Left colon (tissue), 2 donors: ENCODE data around the gene KAT5. TPM values are rescaled to one million over a fixed set of nuclear protein-coding genes. Genes with fewer than 3 reads are reported as not detected.
"Not testable (repeated sequence)": the region's sequence is repeated elsewhere in the genome, so short reads cannot be mapped to it uniquely, and the experiment has no call there.

Experiments used
- ATAC-seq: fragments of 200-7000 bp; cut with Tn5 transposase; one replicate; pipeline ENCODE4 v1.9.1; 2020; ENCODE audit warnings: mild to moderate bottlenecking, moderate library complexity
- DNase-seq, 2 donors: peaks; one replicate each; pipeline ENCODE4 v3.0.0-alpha.2; 2020
- intact Hi-C, 2 donors: fragments of 100-400 bp; cut with DNase I in 1 of 2; cut with micrococcal nuclease in 1 of 2; formaldehyde crosslinking; loops; one replicate each; pipeline versions ENCODE4 v1.11.2 to v1.14.0; 2022; cut with DNase I, micrococcal nuclease
- total RNA-seq, 2 donors: library from RNA; stranded (reverse); fragmentation: NEBNext Ultra II Directional; extraction: Animal tissue kit (Norgen Biotek cat#: 25700); gene quantifications; one replicate each; pipeline ENCODE4 v1.2.1, GENCODE V29; 2021
- donor health status: DM: no; HTN: no; CAD: no.
- donor health status: DM: yes; HTN: yes; CAD: no.

KAT5 gene
- total RNA-seq, 2 donors from 2014 or later: 70.8 to 72.3 TPM

- no peak for DNase-seq
- intact Hi-C loops: no loop called here
- ATAC-seq: no peak
Observed at GRCh38 chr11:65730461-65730860, 18.4 kb downstream of the KAT5 start.

GRCh38 chr11:65735111-65735510 lies 23.1 kb downstream of the KAT5 start:
- ATAC-seq, intact Hi-C loops, DNase-seq: not testable (repeated sequence)

DNA sequence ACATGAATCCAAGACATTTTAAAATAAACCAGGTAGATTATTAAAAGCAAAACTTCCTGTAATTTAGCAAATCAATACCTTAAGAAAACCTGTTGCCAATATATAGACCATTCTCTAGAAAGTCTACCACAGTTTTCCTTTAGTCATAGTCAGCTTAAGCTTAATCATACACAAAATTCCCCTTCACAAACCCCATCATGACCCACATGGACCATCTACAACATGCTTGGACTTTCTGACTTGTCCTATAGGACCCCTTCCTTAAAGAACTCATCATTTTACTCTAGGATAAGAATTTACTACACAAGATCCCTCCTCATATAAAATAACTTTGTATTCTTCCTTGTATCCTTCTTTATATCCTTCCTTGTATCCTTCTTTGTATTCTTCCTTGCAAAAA lies 24.8 kb downstream of the KAT5 start:
- no peak for ATAC-seq
- intact Hi-C loops: no loop called here

GRCh38 chr11:65739022-65739421 lies 27.0 kb downstream of the KAT5 start:
- DNase-seq (no peak), ATAC-seq (peak; percentile 86)
- intact Hi-C loops: no loop called here

More for the DNA sequence above, 24.8 kb downstream of the KAT5 start:
- no peak for DNase-seq

GRCh38 chr11:65741185-65741584 lies 29.1 kb downstream of the KAT5 start:
- no peak for ATAC-seq
- intact Hi-C loops: no loop called here

DNA sequence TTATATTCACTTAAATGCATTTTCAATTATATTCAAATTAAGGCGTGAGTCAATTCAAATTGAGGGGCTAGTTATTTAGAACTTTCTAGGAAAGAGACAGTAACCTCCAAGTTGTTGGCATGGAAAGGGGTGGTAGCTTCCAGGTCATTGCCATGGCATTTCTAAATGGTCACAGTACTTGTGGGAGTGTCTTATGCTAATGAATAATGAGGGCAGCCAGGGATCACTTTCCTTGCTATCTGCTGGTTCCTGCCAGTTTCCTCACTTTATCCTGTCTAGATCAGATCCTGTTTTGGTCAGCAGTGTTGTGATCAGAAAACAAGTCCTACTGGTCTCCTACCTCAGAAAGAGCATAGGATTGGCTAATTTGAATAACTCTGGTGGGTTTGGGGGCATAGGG lies 30.3 kb downstream of the KAT5 start:
- intact Hi-C loops: no loop called here
- no peak for DNase-seq
- ATAC-seq: no peak

More at GRCh38 chr11:65741185-65741584, 29.1 kb downstream of the KAT5 start:
- no peak for DNase-seq

DNA sequence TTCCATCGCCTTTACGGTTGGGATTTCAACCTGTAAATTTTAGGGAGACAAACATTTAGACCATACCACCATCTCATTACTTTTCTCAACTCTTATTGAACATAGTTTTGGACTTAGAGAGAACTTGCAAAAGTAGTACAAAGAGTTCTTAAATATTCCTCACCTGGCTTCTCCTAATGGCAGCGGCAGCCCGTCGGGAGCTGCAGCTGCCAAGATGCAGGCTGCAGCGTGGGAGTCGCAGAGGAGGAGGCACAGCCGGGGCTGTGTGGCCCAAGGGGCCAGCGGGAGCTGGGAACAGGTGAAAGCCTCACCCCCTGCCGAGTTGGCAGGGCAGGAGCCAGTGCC lies 31.6 kb downstream of the KAT5 start:
- ATAC-seq (no peak), DNase-seq (no peak)
- intact Hi-C loops: no loop called here

DNA sequence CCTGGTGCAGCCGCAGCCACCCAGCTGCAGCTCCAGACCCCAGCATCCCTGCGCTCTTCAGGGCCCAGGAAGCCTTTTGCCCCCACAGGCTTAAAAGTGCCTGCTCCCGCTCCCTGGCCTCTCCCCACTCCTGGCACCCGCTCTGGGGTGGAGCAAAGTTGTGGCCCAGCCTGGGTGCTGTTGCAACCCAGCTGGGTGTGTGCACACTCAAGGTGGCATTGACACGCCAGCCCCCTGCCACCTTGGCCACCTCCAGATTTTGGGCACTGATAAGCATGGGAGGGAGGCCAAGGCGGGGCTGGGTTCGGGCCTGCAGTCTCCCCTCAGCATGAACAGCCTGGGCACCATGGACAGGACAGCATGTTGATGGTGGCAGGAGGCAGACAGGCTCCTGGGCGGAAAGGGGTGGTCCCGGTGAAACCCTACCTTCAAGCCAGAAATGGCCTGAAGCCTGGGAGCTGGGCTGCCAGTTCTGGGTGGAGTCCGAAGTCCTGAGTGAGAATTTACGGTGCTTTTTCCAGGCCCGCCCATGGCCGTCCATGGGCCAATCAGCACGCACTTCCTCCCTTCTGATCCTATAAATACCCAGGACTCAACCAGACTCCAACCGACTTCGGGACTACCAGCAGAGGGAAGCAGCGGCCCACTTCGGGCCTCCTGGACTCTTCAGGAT lies 32.1 kb downstream of the KAT5 start:
- intact Hi-C loops: no loop called here
- peak; percentile 55 to 59 for DNase-seq
- ATAC-seq: peak; percentile 95

DNA sequence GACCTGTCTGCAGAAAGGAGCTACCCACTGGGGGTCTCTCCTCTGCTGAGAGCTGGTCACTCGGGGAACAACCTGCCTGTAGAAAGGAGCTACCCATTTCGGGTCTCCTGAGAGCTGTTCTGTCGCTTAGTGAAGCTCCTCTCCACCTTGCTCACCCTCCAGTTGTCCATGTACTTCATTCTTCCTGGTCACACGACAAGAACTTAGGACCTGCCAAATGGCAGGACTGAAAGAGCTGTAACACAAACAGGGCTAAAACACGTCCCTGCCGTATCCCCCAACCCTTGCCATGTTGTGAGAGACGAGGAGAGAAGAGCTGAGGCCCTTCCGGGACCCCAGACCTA lies 32.6 kb downstream of the KAT5 start:
- intact Hi-C loops: no loop called here
- ATAC-seq: no peak
- no peak for DNase-seq

GRCh38 chr11:65745049-65745448 lies 33.0 kb downstream of the KAT5 start:
- no peak for ATAC-seq
- intact Hi-C loops: no loop called here
- no peak for DNase-seq

GRCh38 chr11:65762169-65762568 lies 50.1 kb downstream of the KAT5 start:
- DNase-seq, intact Hi-C loops: not testable (repeated sequence)

GRCh38 chr11:65762816-65763215 lies 50.8 kb downstream of the KAT5 start:
- DNase-seq, intact Hi-C loops, ATAC-seq: not testable (repeated sequence)

More at GRCh38 chr11:65762169-65762568, 50.1 kb downstream of the KAT5 start:
- ATAC-seq: not testable (repeated sequence)

GRCh38 chr11:65764434-65764833 lies 52.4 kb downstream of the KAT5 start:
- ATAC-seq (peak; percentile 85), DNase-seq (no peak)
- intact Hi-C loops: no loop called here

DNA sequence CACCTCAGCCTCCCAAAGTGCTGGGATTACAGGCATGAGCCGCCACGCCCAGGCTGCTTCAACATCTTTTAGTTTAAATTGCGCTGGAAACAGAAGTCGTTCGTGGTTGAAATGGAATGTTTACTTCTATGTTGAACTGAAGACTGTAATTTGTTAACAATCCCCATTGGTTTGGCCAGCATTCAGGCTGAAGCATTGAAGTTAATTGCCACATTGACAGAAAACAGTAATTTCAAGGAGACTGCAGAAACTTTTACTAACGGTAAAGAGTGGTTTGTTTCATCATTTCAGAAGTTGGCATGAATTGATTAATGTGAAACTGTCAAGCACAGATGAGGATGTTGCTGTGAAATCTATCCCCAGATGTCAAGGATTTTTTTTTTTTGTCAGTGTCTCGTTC lies 54.5 kb downstream of the KAT5 start:
- intact Hi-C loops: no loop called here
- DNase-seq: no peak
- no peak for ATAC-seq

DNA sequence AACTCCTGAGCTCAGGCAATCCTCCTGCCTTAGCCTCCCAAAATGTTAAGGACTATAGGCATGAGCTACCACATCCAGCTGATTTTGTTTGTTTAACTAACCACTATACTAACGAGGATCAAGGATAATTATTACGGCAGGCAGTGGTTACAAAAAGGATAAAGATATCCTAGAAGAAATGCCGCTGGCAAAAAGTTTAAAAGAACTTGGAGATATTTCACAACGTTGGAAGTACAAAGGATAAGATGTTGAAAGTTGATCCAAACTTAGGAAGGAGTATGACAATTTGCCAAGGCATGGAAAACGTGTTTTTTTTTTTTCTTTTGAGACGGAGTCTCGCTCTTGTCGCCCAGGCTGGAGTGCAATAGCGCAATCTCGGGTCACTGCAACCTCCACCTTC lies 55.4 kb downstream of the KAT5 start:
- DNase-seq (no peak), ATAC-seq (no peak)
- intact Hi-C loops: no loop called here

- intact Hi-C loops, ATAC-seq, DNase-seq: not testable (repeated sequence)
Observed at GRCh38 chr11:65767806-65768205, 55.8 kb downstream of the KAT5 start.

Other genes with a start within 250 kb of the KAT5 start
- 1,000 to 10,000 TPM; 7,483 to 9,013 TPM for gene MALAT1, start 213.2 kb upstream of the KAT5 start, total RNA-seq
- gene SCYL1, start 187.2 kb upstream of the KAT5 start, total RNA-seq: 10 to 100 TPM; 58.4 to 70.8 TPM
- 10 to 100 TPM; 24.9 to 42.9 TPM for gene LTBP3, start 153.9 kb upstream of the KAT5 start, total RNA-seq
- gene ZNRD2, start 141.8 kb upstream of the KAT5 start, total RNA-seq: 10 to 100 TPM; 15.4 to 18.5 TPM
- 10 to 100 TPM; 24.4 to 33.8 TPM for gene FAM89B, start 139.7 kb upstream of the KAT5 start, total RNA-seq
- 10 to 100 TPM; 78.7 to 89.7 TPM for gene EHBP1L1, start 136.2 kb upstream of the KAT5 start, total RNA-seq
- gene KCNK7, start 116.5 kb upstream of the KAT5 start, total RNA-seq: 1 to 10 TPM in 1 of 2 donors, under 1 TPM in 1; 0.40 to 1.3 TPM
- 100 to 1,000 TPM in 1 of 2 donors, 10 to 100 TPM in 1; 94.7 to 101 TPM for gene MAP3K11, start 98.0 kb upstream of the KAT5 start, total RNA-seq
- gene PCNX3, start 96.5 kb upstream of the KAT5 start, total RNA-seq: 10 to 100 TPM; 47.8 to 56.0 TPM
- gene SIPA1, start 74.2 kb upstream of the KAT5 start, total RNA-seq: 10 to 100 TPM; 25.5 to 34.3 TPM
- gene RELA, start 49.3 kb upstream of the KAT5 start, total RNA-seq: 10 to 100 TPM; 57.6 to 62.9 TPM
- gene RNASEH2C, start 8.5 kb downstream of the KAT5 start, total RNA-seq: 10 to 100 TPM; 23.7 to 31.2 TPM
- gene AP5B1, start 68.7 kb downstream of the KAT5 start, total RNA-seq: 10 to 100 TPM; 21.7 to 22.4 TPM
- gene OVOL1, start 74.8 kb downstream of the KAT5 start, total RNA-seq: 10 to 100 TPM; 29.5 to 35.9 TPM
- 1 to 10 TPM; 1.6 to 3.8 TPM for gene SNX32, start 121.7 kb downstream of the KAT5 start, total RNA-seq
- gene CFL1, start 145.9 kb downstream of the KAT5 start, total RNA-seq: 1,000 to 10,000 TPM; 1,740 to 2,016 TPM
- 10 to 100 TPM; 55.7 to 63.4 TPM for gene MUS81, start 148.2 kb downstream of the KAT5 start, total RNA-seq
- 10 to 100 TPM in 1 of 2 donors, 1 to 10 TPM in 1; 4.5 to 21.4 TPM for gene EFEMP2, start 160.5 kb downstream of the KAT5 start, total RNA-seq
- 1 to 10 TPM; 1.5 to 2.4 TPM for gene CTSW, start 167.6 kb downstream of the KAT5 start, total RNA-seq
- gene FIBP, start 176.2 kb downstream of the KAT5 start, total RNA-seq: 10 to 100 TPM; 47.7 to 49.6 TPM
- 1 to 10 TPM; 7.1 to 8.6 TPM for gene CCDC85B, start 178.4 kb downstream of the KAT5 start, total RNA-seq
- 1 to 10 TPM; 1.1 to 1.8 TPM for gene FOSL1, start 188.1 kb downstream of the KAT5 start, total RNA-seq
- gene C11orf68, start 206.8 kb downstream of the KAT5 start, total RNA-seq: 10 to 100 TPM; 18.6 to 29.3 TPM
- 10 to 100 TPM; 47.3 to 53.4 TPM for gene DRAP1, start 207.2 kb downstream of the KAT5 start, total RNA-seq
- not detected for gene TSGA10IP, start 233.2 kb downstream of the KAT5 start, total RNA-seq
- 10 to 100 TPM; 41.1 to 46.4 TPM for gene SART1, start 249.5 kb downstream of the KAT5 start, total RNA-seq